Peyer's patch (tissue), 4 donors: ENCODE measurements around the gene PITRM1. TPM values are rescaled to one million over a fixed set of nuclear protein-coding genes. Genes with fewer than 3 reads are reported as not detected.
"Not testable (repeated sequence)": the region's sequence is repeated elsewhere in the genome, so short reads cannot be mapped to it uniquely, and the experiment has no call there.

Experiments
- DNase-seq, 3 donors: peaks; one replicate each; pipeline ENCODE4 v3.0.0-alpha.2; 2017 to 2019
- H3K27ac ChIP-seq, 4 donors: fragments of 200-600 bp; sonication (generic); one replicate each; pipeline ENCODE4 v1.5.1; 2016 to 2019
- H3K27me3 ChIP-seq, 2 donors: fragments of 200-600 bp; sonication (generic); one replicate each; pipeline ENCODE4 v1.5.1; 2019
- H3K36me3 ChIP-seq, 3 donors: fragments of 200-600 bp; sonication (generic); one replicate each; pipeline ENCODE4 v1.5.1; 2016 to 2019
- H3K4me1 ChIP-seq, 4 donors: fragments of 200-600 bp; sonication (generic); one replicate each; pipeline ENCODE4 v1.5.1; 2016 to 2019
- H3K4me3 ChIP-seq, 4 donors: fragments of 200-600 bp; sonication (generic); 1 replicate in 3 of 4; 2 replicates in 1 of 4; pipeline ENCODE4 v1.5.1; 2016 to 2019; ENCODE audit warnings: mild to moderate bottlenecking in 1 of 4
- H3K9me3 ChIP-seq, 4 donors: fragments of 200-600 bp; sonication (generic); one replicate each; pipeline ENCODE4 v1.5.1; 2016 to 2019; ENCODE audit warnings: mild to moderate bottlenecking in 1 of 4
- CTCF ChIP-seq, 6 experiments: fragments of 450-650 bp in 4 of 6; fragments of 200-600 bp in 2 of 6; sonication (generic) in 1 of 6; IDR thresholded peaks; one replicate each; pipeline ENCODE4 v1.5.1; 2017 to 2019; ENCODE audit warnings: antibody characterized with exemption in 6 of 6, mild to moderate bottlenecking in 3 of 6, moderate library complexity in 1 of 6
- POLR2A ChIP-seq, 2 donors: fragments of 450-650 bp; IDR thresholded peaks; one replicate each; pipeline ENCODE4 v1.5.1; 2017; ENCODE audit warnings: antibody characterized with exemption in 2 of 2, mild to moderate bottlenecking in 2 of 2, moderate library complexity in 2 of 2
- total RNA-seq, 4 donors: library from RNA; depleted of rRNA; stranded (reverse); fragments of >200 nt; gene quantifications; one replicate each; pipeline ENCODE4 v1.1.0, GENCODE V29; 2016

The PITRM1 gene
- 10 to 100 TPM; 54.5 to 71.3 (median 63.7) TPM for total RNA-seq

GRCh38 chr10:3172446-3173170 is at the start of gene PITRM1:
TSS of gene PITRM1 (minus strand) at chr10:3172782. CDS start at chr10:3172772, 10 bp downstream.
- Histone ChIP-seq H3K9me3 (no peaks in the 10 kb centered on the region), H3K4me3 (peak within 1 kb of the TSS; percentile 68 to 92 (median 76)), H3K27ac (peak within 1 kb of the TSS; percentile 81 to 93 (median 87)), H3K4me1 (peaks cover 0 to 9% (median 3%) of the 10 kb centered on the region in 4 donors), H3K36me3 (peaks cover 0 to 24% (median 0%) of the 10 kb centered on the region in 3 donors), H3K27me3 (no peaks in the 10 kb centered on the region)
- DNase-seq, result peak; percentile 99 to 100 (median 99)
- TF ChIP-seq POLR2A (IDR thresholded peaks at IDR 0.05) (peak; percentile 97 to 99), CTCF (IDR thresholded peaks at IDR 0.05) (no peak)

- peak overlapping the region in 1 of 4 donors; percentile 39 for H3K27ac ChIP-seq
- H3K36me3 ChIP-seq, result no peaks in the 10 kb centered on the region
- H3K9me3 ChIP-seq, result no peaks in the 10 kb centered on the region
- H3K4me1 ChIP-seq, result no peaks in the 10 kb centered on the region
- TF ChIP-seq POLR2A (IDR thresholded peaks at IDR 0.05) (no peak), CTCF (IDR thresholded peaks at IDR 0.05) (peak in 2 of 6 experiments; percentile 3 to 12)
- no peaks in the 10 kb centered on the region for H3K27me3 ChIP-seq
- DNase-seq, result no peak
- no peak overlapping the region for H3K4me3 ChIP-seq
These were observed 49.5 kb upstream of the PITRM1 start for GRCh38 chr10:3222068-3222467.

GRCh38 chr10:3221601-3222000 is 49.0 kb upstream of the PITRM1 start:
- not testable (repeated sequence) for H3K36me3 ChIP-seq, H3K4me3 ChIP-seq, H3K27me3 ChIP-seq, H3K27ac ChIP-seq, H3K9me3 ChIP-seq, H3K4me1 ChIP-seq, DNase-seq

GRCh38 chr10:3220853-3221252 is 48.3 kb upstream of the PITRM1 start:
- H3K27ac ChIP-seq, result no peak overlapping the region
- no peaks in the 10 kb centered on the region for H3K9me3 ChIP-seq
- no peaks in the 10 kb centered on the region for H3K4me1 ChIP-seq
- DNase-seq, result no peak
- no peaks in the 10 kb centered on the region for H3K27me3 ChIP-seq
- no peak overlapping the region for H3K4me3 ChIP-seq
- no peaks in the 10 kb centered on the region for H3K36me3 ChIP-seq
- no peak for TF ChIP-seq CTCF (IDR thresholded peaks at IDR 0.05)

GRCh38 chr10:3219021-3219628 is 46.5 kb upstream of the PITRM1 start:
- not testable (repeated sequence) for H3K4me1 ChIP-seq, H3K4me3 ChIP-seq, DNase-seq, H3K9me3 ChIP-seq, H3K36me3 ChIP-seq, H3K27me3 ChIP-seq, H3K27ac ChIP-seq

GRCh38 chr10:3217853-3218252 is 45.3 kb upstream of the PITRM1 start:
- no peaks in the 10 kb centered on the region for H3K4me1 ChIP-seq
- no peak overlapping the region for H3K27ac ChIP-seq
- no peaks in the 10 kb centered on the region for H3K36me3 ChIP-seq
- H3K27me3 ChIP-seq, result no peaks in the 10 kb centered on the region
- TF ChIP-seq CTCF (IDR thresholded peaks at IDR 0.05), result no peak
- no peak overlapping the region for H3K4me3 ChIP-seq
- no peak for DNase-seq
- no peaks in the 10 kb centered on the region for H3K9me3 ChIP-seq
